ENCODE results near the gene PPP1R12A. TPM values are rescaled to one million over a fixed set of nuclear protein-coding genes. Genes with fewer than 3 reads are reported as not detected.
"Not testable (repeated sequence)": the region's sequence is repeated elsewhere in the genome, so short reads cannot be mapped to it uniquely, and the experiment has no call there.

Gene PPP1R12A
- total and polyA plus RNA-seq, 2 of the 4 experiments (the other 2 are of a cell fraction): 47.7 to 112 TPM

- Histone ChIP-seq H2BK15ac (ENCODE audit: low read depth, low read length) (no peak overlapping the region), H2AK9ac (replicated peaks; ENCODE audit: low read depth, low read length, poor library complexity) (no peak overlapping the region), H4K91ac (ENCODE audit: insufficient read depth, low read depth, low read length) (no peak overlapping the region), H3K4me1 (ENCODE audit: control insufficient read depth, insufficient read depth, low read length) (no peaks in the 10 kb centered on the region; the same call in none of the 2 replicates), H2BK120ac (ENCODE audit: low read depth, low read length) (no peak overlapping the region), H2BK5ac (ENCODE audit: low read depth, low read length, poor library complexity, severe bottlenecking) (no peak overlapping the region), H3K9ac (ENCODE audit: low read depth, low read length) (no peak overlapping the region), H4K20me1 (ENCODE audit: insufficient read depth, low read length) (peaks cover 60% of the 10 kb centered on the region), H2AK5ac (ENCODE audit: low read depth, low read length) (no peak overlapping the region), H3K23ac (ENCODE audit: low read depth, low read length) (no peak overlapping the region), H3K9me1 (ENCODE audit: insufficient read depth, low read length) (peaks cover 7% of the 10 kb centered on the region), H3K4ac (ENCODE audit: low read depth, low read length) (no peak overlapping the region), H3K4me3 (ENCODE audit: insufficient read depth, low read depth, low read length) (no peak overlapping the region), H2AFZ (replicated peaks; ENCODE audit: low read length, poor library complexity) (no peak overlapping the region), H2BK20ac (ENCODE audit: low read depth, low read length) (no peak overlapping the region), H3K27ac (ENCODE audit: insufficient read depth, low read length) (no peak overlapping the region), H3K9me3 (ENCODE audit: control insufficient read depth, insufficient read depth, low read length) (no peaks in the 10 kb centered on the region), H3K14ac (replicated peaks; ENCODE audit: low read depth, low read length) (no peak overlapping the region), H3K18ac (ENCODE audit: low read depth, low read length) (no peak overlapping the region), H3K36me3 (ENCODE audit: control insufficient read depth, insufficient read depth, low read length) (no peaks in the 10 kb centered on the region), H4K8ac (ENCODE audit: low read depth in 2 of 2, low read length in 2 of 2) (no peak overlapping the region), H3K79me1 (ENCODE audit: low read depth in 1 of 2, low read length in 2 of 2) (peaks cover 11 to 60% of the 10 kb centered on the region in 2 experiments), H3K4me2 (ENCODE audit: low read depth, low read length) (no peak overlapping the region), H3K27me3 (ENCODE audit: control insufficient read depth, insufficient read depth, low read length) (no peaks in the 10 kb centered on the region), H4K5ac (ENCODE audit: low read depth, low read length) (no peak overlapping the region), H3K56ac (ENCODE audit: extremely low read depth, insufficient read depth, low read length) (no peak overlapping the region)
- 100% methylated on average over 1 of the region's 2 CpGs; no CpG with 5 or more reads in 1 of the 2 experiments for WGBS, 2 experiments (ENCODE audit: extremely low coverage in 2 of 2, insufficient read length in 1 of 2)
- CTCF ChIA-PET: interaction anchor here (0.7 kb wide), 1 partner anchor 306 kb away, joined by 3 read pairs; no protein-coding TSS in a partner anchor
- POLR2A ChIA-PET (ENCODE audit: unreplicated experiment): no interaction called here
- no peak for ATAC-seq (ENCODE audit: low read depth)
- DNase-seq: no peak
- no TSS peak for BruUV-seq (replicated peaks)
- intact Hi-C loops (cut with micrococcal nuclease) (no loop called here), in situ Hi-C loops (cut with MboI; ENCODE audit: low sequenced_read_pairs) (no loop called here), dilution Hi-C loops (cut with HindIII; ENCODE audit: low sequenced_read_pairs, unreplicated experiment) (no loop called here)
- TF ChIP-seq MAZ (IDR thresholded peaks at IDR 0.05; ENCODE audit: borderline replicate concordance, low read depth, low read length) (no peak), RCOR1 (IDR thresholded peaks at IDR 0.05; ENCODE audit: insufficient replicate concordance, low read length) (no peak), ELK1 (IDR thresholded peaks at IDR 0.05; ENCODE audit: borderline replicate concordance, low read depth, low read length) (no peak), MAFK (IDR thresholded peaks at IDR 0.05; ENCODE audit: low read depth, low read length) (no peak), CHD1 (IDR thresholded peaks at IDR 0.05; ENCODE audit: low read depth, low read length) (no peak), RAD21 (IDR thresholded peaks at IDR 0.05; ENCODE audit: low read length) (no peak), BHLHE40 (IDR thresholded peaks at IDR 0.05; ENCODE audit: low read depth, low read length) (no peak), POLR2A (IDR thresholded peaks at IDR 0.05; ENCODE audit: low read depth, low read length) (no peak), NFE2L2 (IDR thresholded peaks at IDR 0.05; ENCODE audit: low read depth, low read length) (no peak), FOS (IDR thresholded peaks at IDR 0.05; ENCODE audit: low read depth, low read length) (no peak)
Observed at GRCh38 chr12:79881351-79881750, 53.5 kb downstream of the PPP1R12A start.

- H2BK5ac ChIP-seq (ENCODE audit: low read depth, low read length, poor library complexity, severe bottlenecking); H3K14ac ChIP-seq (replicated peaks; ENCODE audit: low read depth, low read length); H3K9me1 ChIP-seq (ENCODE audit: insufficient read depth, low read length); H3K4me1 ChIP-seq (ENCODE audit: control insufficient read depth, insufficient read depth, low read length); H2BK120ac ChIP-seq (ENCODE audit: low read depth, low read length); H3K9me3 ChIP-seq (ENCODE audit: control insufficient read depth, insufficient read depth, low read length); intact Hi-C loops (cut with micrococcal nuclease); BruUV-seq (replicated peaks); H3K27me3 ChIP-seq (ENCODE audit: control insufficient read depth, insufficient read depth, low read length); H3K36me3 ChIP-seq (ENCODE audit: control insufficient read depth, insufficient read depth, low read length); ATAC-seq (ENCODE audit: low read depth); H2BK20ac ChIP-seq (ENCODE audit: low read depth, low read length); H4K8ac ChIP-seq (ENCODE audit: low read depth in 2 of 2, low read length in 2 of 2); H3K23ac ChIP-seq (ENCODE audit: low read depth, low read length); H4K5ac ChIP-seq (ENCODE audit: low read depth, low read length); H3K18ac ChIP-seq (ENCODE audit: low read depth, low read length); DNase-seq; H3K9ac ChIP-seq (ENCODE audit: low read depth, low read length); H4K91ac ChIP-seq (ENCODE audit: insufficient read depth, low read depth, low read length); H2AK5ac ChIP-seq (ENCODE audit: low read depth, low read length); H3K4ac ChIP-seq (ENCODE audit: low read depth, low read length); H3K27ac ChIP-seq (ENCODE audit: insufficient read depth, low read length); H3K4me2 ChIP-seq (ENCODE audit: low read depth, low read length); H2AK9ac ChIP-seq (replicated peaks; ENCODE audit: low read depth, low read length, poor library complexity); H3K56ac ChIP-seq (ENCODE audit: extremely low read depth, insufficient read depth, low read length); H2AFZ ChIP-seq (replicated peaks; ENCODE audit: low read length, poor library complexity); POLR2A ChIA-PET (ENCODE audit: unreplicated experiment); H2BK15ac ChIP-seq (ENCODE audit: low read depth, low read length); dilution Hi-C loops (cut with HindIII; ENCODE audit: low sequenced_read_pairs, unreplicated experiment); in situ Hi-C loops (cut with MboI; ENCODE audit: low sequenced_read_pairs); H3K4me3 ChIP-seq (ENCODE audit: insufficient read depth, low read depth, low read length): not testable (repeated sequence)
- CTCF ChIA-PET: interaction anchor here (0.7 kb wide), 1 partner anchor 10 kb away, joined by 4 read pairs; no protein-coding TSS in a partner anchor
- Histone ChIP-seq H3K79me1 (ENCODE audit: low read depth in 1 of 2, low read length in 2 of 2) (peaks cover 20 to 68% of the 10 kb centered on the region in 2 experiments), H4K20me1 (ENCODE audit: insufficient read depth, low read length) (peaks cover 60% of the 10 kb centered on the region)
- WGBS, 2 experiments (ENCODE audit: extremely low coverage in 2 of 2, insufficient read length in 1 of 2): no CpG with 5 or more reads among the region's 4 CpGs
Observed at GRCh38 chr12:79878506-79878905, 56.4 kb downstream of the PPP1R12A start.
